Neural progenitor cell (in vitro differentiated cells): ENCODE results near the gene SMYD5.

Experiments used
- EZH2 ChIP-seq: fragments of 200-600 bp; sonication (generic); IDR thresholded peaks from 2 replicates; pipeline ENCODE4 v1.6.1; 2017; ENCODE audit warnings: antibody characterized with exemption, mild to moderate bottlenecking, moderate library complexity
- TF ChIP-seq, protein P1 (sequence below): fragments of 200-600 bp; sonication (generic); IDR thresholded peaks from 2 replicates; pipeline ENCODE4 v1.5.1; 2017; ENCODE audit warnings: antibody characterized with exemption, mild to moderate bottlenecking

DNA sequence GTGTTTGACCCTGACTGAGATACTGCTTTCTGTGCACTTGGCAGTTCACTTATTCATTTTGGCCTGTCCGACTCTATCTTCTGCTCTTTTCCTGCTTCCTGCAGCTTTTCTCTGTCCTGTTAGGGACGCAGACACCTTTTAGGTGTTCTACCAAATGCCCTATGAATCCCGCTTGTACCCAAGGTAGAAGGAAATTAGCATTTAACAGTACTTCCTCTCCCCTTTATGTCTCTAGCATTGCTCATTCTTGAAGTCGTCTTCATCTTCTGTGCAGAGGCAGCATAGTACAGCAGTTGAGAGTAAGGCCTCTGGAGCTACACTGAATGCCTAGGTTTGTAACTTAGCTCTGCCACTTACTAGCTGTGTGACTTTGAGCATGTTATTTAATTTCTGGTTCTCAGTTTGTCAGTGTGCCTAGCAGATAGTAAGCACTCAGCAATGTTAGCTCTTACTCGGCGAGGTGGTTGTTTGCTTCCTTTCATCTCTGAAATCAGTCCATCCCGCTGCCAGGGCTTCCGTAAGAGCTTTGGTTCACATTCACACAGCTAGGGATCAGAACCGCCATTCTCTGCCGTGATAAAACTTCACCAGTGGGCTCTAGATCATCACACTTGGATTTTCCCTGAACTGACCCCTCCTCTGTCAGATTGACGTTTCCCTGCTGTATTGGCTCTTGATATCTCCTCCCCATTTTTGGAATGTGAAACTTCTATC is 21.4 kb downstream of the SMYD5 start:
- TF ChIP-seq, protein P1, sequence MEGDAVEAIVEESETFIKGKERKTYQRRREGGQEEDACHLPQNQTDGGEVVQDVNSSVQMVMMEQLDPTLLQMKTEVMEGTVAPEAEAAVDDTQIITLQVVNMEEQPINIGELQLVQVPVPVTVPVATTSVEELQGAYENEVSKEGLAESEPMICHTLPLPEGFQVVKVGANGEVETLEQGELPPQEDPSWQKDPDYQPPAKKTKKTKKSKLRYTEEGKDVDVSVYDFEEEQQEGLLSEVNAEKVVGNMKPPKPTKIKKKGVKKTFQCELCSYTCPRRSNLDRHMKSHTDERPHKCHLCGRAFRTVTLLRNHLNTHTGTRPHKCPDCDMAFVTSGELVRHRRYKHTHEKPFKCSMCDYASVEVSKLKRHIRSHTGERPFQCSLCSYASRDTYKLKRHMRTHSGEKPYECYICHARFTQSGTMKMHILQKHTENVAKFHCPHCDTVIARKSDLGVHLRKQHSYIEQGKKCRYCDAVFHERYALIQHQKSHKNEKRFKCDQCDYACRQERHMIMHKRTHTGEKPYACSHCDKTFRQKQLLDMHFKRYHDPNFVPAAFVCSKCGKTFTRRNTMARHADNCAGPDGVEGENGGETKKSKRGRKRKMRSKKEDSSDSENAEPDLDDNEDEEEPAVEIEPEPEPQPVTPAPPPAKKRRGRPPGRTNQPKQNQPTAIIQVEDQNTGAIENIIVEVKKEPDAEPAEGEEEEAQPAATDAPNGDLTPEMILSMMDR = no peak
- TF ChIP-seq EZH2 = no peak
